ENCODE measurements around the gene FOXE1.
A peak's percentile ranks its signal among the peaks of the same experiment; 100 is the strongest.

The FOXE1 gene

DNA sequence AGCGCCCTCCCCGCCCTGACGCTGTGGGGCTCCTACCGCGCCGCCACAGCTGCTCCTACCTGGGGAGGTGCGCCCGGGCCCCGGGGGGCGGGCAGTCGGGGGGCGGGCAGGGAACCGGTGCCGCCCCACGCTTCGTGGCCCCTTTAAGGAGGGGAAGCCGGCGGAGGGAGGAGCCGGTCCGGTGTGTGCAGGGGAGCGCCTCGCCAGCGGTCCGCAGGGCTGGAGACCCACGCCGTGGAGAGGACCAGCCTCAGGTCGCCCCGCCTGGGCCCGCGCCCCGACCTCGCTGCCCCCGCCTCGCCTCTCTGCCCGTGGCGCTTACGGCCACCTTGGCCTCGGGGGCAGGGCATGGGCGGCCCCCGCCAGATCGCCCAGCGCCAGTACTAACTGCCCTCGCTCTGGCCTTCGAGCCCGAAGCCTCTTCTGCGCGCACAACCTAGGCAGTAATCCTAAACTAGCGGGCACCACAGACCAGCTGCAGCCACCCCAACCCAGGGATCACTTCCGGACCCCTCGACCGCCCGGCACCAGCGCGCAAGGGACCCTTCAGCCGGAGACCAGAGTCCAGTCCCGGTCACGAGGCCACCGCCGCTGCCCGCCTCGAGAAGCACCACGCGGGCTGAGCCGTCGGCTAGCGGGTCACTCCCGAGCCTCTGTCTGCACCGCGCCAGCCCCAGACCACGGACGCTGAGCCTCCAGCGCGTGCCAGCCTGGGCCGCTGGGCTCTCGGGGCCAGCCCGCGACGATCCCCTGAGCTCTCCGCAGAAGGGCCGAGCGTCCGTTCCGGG, at the start of gene FOXE1:
Gene FOXE1 (plus strand): TSS at position 171 of the 788 bp plus-strand sequence. CDS start 689 bp downstream, outside the sequence.
- peak in 1 of 10 donors; percentile 71 for DNase-seq

GRCh38 chr9:97804059-97804365, 49.0 kb upstream of the FOXE1 start:
- intact Hi-C loops (cut with DNase I): no loop called here
- DNase-seq: no peak

More for the DNA sequence above, at the start of gene FOXE1:
- intact Hi-C loops (cut with DNase I): no loop called here

DNA sequence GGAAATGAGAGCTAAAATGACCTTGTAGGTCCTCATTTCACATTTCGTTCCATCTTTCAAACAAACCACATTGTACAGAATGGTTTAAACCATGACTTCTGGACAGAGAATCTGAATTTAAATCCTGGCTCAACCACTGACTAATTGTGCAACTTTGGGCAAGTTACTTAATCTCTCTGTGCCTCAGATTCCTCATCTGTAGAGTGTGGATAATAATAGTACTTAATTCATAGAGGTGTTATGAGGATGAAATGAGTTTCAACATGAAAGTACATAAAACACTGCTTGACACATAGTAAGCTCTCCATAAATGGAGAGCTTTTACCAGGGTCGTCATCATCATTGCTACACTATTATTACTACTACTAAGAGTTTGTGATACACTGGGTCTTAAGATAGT, 46.3 kb upstream of the FOXE1 start:
- DNase-seq: no peak
- intact Hi-C loops (cut with DNase I): no loop called here

DNA sequence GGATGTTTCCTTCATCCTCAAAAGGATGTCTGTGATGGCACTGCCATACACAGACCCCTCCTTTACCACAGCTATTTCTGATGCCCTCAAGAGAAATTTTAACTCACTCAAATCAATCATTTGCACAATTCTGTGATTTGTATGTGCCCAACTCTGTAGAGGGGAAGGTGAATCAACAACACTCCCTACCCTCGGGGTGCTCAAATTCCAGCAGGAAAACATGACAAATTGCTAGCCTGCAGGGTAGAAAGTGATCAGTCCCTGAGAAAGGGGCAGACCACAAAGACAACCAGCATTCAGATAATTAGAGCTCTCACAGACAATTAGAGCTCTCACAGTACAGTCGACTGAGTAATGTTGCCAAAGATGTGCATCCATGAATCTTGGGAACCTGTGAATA, 45.3 kb upstream of the FOXE1 start:
- no peak for DNase-seq
- intact Hi-C loops (cut with DNase I): no loop called here

- DNase-seq: no peak
- intact Hi-C loops (cut with DNase I): no loop called here
These were observed 44.6 kb upstream of the FOXE1 start for GRCh38 chr9:97808415-97808814.

- intact Hi-C loops (cut with DNase I): no loop called here
- DNase-seq: no peak
These were observed 44.1 kb upstream of the FOXE1 start for GRCh38 chr9:97808972-97809371.

DNA sequence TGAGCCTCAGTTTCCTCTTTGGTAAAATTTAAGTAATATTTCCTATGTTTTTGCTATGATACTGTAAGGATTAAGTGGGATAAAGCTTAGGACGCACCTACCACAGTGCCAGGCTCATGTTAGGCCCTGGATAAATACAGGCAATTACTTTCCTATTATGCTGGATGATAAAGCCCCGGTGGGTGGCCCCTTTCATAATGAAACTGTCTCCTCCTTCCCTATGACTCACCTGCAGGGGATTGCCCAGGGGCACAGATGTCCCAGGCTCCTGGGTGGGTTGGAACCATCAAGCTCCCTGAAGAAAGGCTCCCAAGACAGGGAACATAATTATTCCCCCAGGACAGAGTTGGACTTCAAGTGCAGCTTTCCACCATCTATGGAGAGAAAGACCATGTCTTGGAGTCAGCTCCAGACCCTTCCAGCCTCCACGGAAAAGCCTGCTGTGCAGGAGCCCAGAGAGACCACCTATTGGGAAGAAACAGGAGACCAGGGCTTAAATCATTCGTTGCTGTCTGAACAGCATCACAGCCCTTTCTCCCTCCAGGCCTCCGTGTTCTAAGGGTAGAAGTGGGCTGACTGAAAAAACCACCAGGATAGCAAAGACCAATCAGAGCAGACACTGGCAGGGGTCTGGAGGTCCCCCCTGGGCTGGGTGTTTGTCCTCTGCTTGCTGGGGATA, 43.2 kb upstream of the FOXE1 start:
- intact Hi-C loops (cut with DNase I): no loop called here
- DNase-seq: no peak

GRCh38 chr9:97811533-97812246, 41.3 kb upstream of the FOXE1 start:
- intact Hi-C loops (cut with DNase I): no loop called here
- no peak for DNase-seq

GRCh38 chr9:97812247-97812543, 40.8 kb upstream of the FOXE1 start:
- intact Hi-C loops (cut with DNase I): no loop called here
- DNase-seq: no peak

GRCh38 chr9:97813072-97813471, 40.0 kb upstream of the FOXE1 start:
- no peak for DNase-seq
- intact Hi-C loops (cut with DNase I): no loop called here

GRCh38 chr9:97819735-97820134, 33.3 kb upstream of the FOXE1 start:
- intact Hi-C loops (cut with DNase I): no loop called here
- DNase-seq: no peak

GRCh38 chr9:97820373-97820772, 32.7 kb upstream of the FOXE1 start:
- no peak for DNase-seq
- intact Hi-C loops (cut with DNase I): no loop called here

DNA sequence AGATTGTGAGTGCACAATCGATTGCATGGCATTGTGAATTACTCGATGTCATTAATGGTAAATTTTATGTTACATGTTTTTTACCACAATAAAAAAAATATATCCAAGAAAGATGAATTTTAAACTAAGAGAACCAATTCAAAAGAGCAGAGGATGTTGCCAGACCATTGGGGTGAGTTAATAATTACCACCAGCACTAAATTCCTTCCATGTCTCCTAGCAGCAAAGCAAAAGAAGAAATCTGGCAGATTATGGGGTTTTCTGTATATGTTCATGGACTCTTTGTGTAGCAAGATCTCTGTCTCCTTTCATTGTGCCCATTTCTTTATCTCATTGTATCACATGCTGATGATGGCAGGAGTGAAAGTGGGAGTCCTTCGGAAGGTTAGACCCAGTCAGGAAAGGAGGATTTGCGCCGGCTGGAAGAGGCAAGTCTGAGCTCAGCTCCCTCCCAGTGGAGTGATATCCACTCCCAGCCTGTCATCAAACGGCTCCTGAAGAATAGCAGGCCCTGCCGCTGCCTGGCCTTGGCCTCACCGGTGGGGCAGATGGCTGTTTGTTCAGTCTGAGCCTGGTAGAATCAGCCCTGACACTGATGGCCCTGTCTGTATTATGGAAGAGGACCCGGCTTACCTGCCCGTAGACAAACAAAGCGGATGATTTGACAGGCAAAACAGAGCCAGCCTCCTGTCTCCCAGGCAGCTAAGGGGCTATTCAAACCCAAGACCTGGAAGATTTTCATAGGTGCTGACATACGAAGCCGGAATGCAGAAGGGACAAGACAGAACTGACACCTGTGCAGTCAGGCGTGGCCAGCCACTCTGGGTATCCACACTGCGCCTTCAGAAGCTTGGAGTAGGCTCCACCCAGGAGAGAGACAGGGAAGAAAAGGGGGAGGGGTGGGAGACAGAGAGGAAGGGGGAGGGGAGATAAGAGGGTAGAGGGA, 21.9 kb upstream of the FOXE1 start:
- no peak for DNase-seq
- intact Hi-C loops (cut with DNase I): no loop called here

GRCh38 chr9:97831843-97832636, 21.0 kb upstream of the FOXE1 start:
- intact Hi-C loops (cut with DNase I): no loop called here
- DNase-seq: no peak

- DNase-seq: no peak
- intact Hi-C loops (cut with DNase I): no loop called here
These were observed 12.5 kb upstream of the FOXE1 start for GRCh38 chr9:97840521-97840920.

DNA sequence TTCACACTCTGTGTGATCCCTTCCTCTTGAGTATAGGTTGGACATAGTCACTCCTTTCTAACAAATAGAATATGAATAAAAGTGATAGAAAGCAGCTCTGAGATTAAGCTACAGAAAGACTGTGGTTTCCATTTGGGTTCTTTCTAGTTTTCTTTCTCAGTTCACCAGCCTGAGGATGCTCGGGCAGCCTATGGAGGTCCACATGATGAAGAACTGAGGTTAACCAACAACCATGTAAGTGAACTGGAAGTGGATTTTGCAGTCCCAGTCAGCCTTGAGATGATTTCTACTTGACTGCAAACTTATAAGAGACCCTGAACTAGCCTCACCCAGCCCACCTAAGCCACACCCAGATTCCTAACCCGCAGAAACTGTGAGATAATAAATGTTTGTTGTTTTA, 10.1 kb upstream of the FOXE1 start:
- DNase-seq: no peak
- intact Hi-C loops (cut with DNase I): no loop called here

DNA sequence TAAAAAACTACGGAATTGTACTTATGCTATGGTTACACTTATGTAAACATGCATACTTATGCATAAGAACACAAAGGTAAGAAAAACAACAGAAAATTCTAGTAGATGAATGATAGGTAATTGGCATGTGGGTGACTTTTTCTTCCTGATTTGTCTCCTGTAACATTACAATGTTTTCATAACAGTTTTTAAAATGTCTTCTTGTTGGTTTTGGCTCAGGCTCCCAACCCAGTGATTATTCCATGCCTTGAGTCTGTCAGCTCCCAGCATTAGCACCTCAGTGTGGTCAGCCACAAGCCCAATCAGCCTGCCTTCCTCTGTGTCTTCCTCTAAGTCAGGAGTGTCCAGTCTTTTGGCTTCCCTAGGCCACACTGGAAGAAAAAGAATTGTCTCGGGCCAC, 7.9 kb upstream of the FOXE1 start:
- intact Hi-C loops (cut with DNase I): no loop called here
- DNase-seq: no peak

DNA sequence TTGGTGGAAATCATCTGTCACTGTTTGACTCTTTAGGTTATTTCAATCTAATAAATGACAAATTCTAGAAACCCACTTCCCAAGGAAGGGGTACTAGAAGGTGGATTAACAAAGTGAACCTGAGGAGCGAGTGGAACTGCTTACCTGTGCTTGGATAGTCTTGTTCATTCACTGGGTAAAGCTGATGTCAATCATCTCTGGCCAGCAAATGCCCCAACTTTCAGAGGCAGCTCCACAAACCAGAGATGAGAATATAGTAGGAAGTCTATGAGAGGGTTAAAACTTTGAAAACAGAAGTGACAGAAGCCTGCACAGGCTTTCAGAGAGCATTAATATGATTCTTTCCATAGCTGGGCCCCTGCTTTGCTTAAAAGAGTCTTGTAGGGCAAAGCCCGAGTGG, 7.3 kb upstream of the FOXE1 start:
- no peak for DNase-seq
- intact Hi-C loops (cut with DNase I): no loop called here

DNA sequence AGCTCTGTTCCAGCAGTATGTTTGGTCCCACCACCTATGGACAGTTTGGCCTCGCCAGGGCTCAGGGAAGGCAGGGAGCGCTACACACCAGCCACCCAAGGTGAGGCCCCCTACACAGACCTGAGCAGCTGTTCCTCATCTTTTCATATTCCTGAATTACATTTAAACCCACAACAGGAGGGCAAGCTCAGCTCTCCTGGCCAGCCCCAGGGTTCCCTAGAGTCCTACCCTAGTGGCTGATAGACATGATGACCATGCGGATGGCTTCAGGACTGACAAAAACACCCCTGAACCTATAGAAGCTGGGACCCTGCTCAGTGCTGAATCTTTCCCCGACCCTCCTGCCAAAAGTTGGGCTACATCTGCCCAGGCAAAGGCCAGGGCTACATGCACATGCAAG, 6.7 kb upstream of the FOXE1 start:
- DNase-seq: no peak
- intact Hi-C loops (cut with DNase I): no loop called here
